ENCODE data around the gene IFNG.

IFNG gene

DNA sequence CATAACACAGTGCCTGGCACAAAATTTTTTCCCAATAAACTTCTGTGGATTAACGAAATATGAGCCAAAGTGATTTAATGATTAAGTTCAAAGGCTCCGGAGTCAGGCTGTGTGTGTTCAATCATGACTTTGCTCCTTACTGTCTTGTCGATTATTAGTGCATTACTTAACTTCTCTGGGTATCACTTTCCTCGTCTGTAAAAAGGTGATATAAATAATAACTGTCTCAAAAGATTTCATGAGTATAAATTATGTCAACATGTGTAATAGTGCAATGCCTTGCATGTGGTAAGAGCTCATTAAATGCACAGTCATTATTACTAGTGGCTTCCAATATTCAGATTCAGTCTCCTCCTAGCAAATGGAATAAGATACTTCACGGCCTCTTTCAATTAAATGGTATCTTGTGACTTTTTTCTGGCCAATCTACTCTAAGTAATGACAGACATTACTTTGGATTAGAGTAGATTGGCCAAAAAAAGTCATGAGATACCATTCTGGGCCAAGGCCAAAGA, 6.8 kb upstream of the IFNG start:
- no peak for DNase-seq (ENCODE audit: low read depth, low spot score)

GRCh38 chr12:68163560-68164081, 4.1 kb upstream of the IFNG start:
- no peak for DNase-seq (ENCODE audit: low read depth, low spot score)

DNA sequence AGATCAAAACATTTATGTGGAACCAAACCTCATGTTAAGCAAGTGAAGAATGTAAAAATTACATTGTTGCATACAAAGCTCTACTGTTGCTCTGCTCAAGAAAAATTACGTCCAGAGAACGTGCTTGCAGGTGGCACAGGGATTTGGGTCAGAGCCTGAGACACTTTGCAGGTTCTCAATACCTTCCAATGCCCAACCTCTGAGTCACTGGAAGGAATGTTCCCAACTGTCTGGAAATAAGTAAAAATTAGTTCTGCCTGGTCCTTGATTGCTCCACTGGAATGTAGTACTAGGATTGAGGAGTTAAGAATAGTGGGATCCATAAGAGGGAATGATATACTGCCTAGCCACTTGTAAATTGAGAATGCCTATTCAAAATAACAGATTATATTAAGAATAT, 2.8 kb upstream of the IFNG start:
- DNase-seq (ENCODE audit: low read depth, low spot score): no peak

- DNase-seq (ENCODE audit: low read depth, low spot score): no peak
Observed at GRCh38 chr12:68158432-68158831, 1.1 kb downstream of the IFNG start.

- no peak for DNase-seq (ENCODE audit: low read depth, low spot score)
Observed at GRCh38 chr12:68157380-68157779, 2.2 kb downstream of the IFNG start.

DNA sequence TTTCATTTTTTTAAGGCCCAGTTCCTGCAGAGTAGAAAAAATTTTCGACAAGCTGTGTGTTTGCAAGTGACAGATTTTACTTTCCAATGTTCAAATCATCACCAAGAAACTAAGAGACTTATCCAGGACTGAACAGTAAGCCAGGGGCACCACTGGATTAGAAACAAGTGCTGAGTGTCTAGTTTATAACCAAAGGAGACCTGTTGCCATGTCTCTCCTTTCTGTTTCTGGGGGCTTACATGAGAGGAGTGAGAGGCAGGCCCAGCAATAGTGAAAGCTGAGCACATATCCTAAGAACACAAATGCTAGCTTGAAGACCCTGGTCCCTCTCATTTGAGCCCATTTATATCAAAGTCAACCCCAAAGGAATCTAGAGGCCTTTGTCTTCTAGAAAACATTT, 2.9 kb downstream of the IFNG start:
- no peak for DNase-seq (ENCODE audit: low read depth, low spot score)

DNA sequence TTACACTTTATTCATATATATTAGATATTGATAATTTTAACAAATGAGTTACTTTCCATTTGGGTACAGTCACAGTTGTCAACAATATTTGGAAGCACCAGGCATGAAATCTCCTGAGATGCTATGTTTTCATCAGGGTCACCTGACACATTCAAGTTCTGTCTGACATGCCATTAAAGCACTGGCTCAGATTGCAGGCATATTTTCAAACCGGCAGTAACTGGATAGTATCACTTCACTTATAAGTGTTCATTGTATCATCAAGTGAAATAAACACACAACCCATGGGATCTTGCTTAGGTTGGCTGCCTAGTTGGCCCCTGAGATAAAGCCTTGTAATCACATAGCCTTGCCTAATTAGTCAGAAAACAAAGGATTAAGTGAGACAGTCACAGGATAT, 4.8 kb downstream of the IFNG start:
- no peak for DNase-seq (ENCODE audit: low read depth, low spot score)

DNA sequence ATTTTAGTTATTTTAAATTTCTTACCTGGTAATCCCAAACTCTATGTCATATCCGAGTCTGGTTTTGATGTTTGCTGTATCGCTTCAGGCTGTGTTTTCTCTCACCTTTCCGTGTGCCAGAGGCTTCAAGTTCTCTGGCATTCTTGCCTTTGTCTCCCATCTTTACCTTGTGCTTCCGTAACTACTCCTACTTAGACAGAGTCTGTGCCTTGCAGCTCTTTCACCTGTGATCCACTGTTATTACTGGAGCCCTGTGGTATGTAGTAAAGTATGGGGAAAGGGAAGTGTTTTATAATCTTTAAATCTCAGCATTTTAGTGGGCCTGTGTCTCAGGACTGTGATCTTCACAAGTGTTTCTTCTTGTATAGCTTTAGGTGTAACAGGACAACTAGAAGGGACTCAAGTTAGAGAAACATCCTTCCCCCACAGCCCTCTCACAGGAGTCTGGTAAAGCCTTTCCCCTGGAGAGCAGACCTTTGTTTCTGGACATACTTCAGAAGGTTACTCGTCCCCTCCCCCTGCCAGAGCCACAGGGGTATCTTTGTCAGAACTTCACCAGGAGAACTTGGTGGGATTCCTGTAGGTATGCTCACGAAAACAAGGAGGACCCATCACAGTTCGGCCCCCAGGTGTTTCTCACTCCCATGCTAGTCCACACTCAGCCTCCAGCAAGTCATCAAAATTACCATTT, 11.1 kb downstream of the IFNG start:
- DNase-seq (ENCODE audit: low read depth, low spot score): no peak

GRCh38 chr12:68140556-68140955, 19.0 kb downstream of the IFNG start:
- DNase-seq (ENCODE audit: low read depth, low spot score): no peak

DNA sequence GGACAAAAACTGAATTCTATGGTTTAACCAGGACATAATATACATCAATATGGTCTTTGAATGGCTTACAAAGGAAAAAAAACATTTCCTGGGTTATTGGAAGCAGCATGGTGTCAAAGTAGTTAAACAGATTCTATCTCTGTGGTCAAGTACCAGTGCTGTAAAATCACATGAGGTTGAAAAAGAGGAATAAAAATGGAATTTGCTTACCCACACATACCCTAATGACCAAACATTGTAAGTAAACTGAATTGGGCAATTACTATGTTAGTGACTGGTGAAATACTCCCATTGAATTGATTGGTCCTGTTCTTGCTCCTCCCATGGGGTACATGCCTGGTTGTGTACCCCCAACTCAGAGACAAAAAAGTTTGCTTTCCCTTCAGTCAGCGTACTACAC, 19.6 kb downstream of the IFNG start:
- DNase-seq (ENCODE audit: low read depth, low spot score): no peak

DNA sequence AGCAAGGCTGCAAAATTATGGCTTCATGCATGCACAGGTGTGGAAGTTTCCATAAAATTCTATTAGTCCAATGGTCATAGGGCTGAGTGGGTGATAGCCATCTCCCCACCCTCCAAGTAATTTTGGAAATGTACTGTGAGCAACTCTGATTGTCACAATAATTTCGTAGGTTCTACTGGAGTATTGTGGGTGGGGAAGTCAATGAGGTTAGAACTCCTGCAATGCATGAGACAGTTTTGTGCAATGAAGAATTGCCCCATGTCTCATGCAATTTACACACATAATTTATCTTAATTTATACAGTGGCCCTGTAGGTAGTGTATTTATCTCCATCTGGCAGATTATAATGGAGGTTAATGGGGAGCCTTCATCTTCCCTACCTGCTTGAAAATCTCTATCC, 20.5 kb downstream of the IFNG start:
- no peak for DNase-seq (ENCODE audit: low read depth, low spot score)

DNA sequence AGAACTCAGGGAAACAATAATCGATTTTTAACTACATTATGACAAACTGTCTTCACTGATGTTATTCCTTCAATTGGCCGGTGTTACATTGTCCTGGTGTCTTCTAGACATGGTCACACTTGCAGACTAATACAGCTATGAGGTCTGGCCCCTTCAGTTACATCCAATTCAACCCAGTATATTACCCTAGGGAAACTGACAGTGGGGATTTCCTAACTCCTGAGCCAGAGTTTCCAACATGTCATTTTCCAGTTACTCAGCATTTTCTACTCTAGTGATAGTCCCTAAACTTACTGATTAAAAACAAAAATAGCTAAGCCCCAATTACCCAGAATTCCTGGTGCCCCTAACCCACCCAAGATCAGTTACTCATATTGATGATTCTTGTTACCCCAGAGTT, 21.1 kb downstream of the IFNG start:
- no peak for DNase-seq (ENCODE audit: low read depth, low spot score)

- DNase-seq (ENCODE audit: low read depth, low spot score): no peak
Observed at GRCh38 chr12:68137335-68137830, 22.2 kb downstream of the IFNG start.

GRCh38 chr12:68135520-68135919, 24.0 kb downstream of the IFNG start:
- DNase-seq (ENCODE audit: low read depth, low spot score): no peak

- DNase-seq (ENCODE audit: low read depth, low spot score): no peak
Observed at GRCh38 chr12:68131867-68132414, 27.6 kb downstream of the IFNG start.

- no peak for DNase-seq (ENCODE audit: low read depth, low spot score)
Observed at GRCh38 chr12:68129979-68130378, 29.6 kb downstream of the IFNG start.

GRCh38 chr12:68122236-68122920, 37.2 kb downstream of the IFNG start:
- DNase-seq (ENCODE audit: low read depth, low spot score): no peak

DNA sequence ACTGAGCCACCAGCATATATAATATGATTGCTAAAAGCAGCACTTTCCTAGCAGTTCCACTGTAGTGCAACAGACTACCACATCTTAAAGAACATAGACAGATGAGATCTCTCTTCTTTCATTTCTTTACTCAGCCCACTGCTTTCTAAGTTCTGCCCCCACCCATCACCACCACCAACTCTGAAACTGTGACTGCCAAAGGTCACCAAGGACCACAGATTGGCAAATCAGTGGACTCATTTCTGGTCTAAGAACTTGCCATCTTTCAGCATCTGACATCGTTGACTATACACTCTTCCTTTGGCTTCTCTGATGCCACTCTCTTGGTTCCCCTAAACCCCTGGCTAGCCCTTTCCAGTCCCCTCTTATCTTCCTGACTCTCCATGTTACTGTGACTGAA, 38.4 kb downstream of the IFNG start:
- no peak for DNase-seq (ENCODE audit: low read depth, low spot score)

- DNase-seq (ENCODE audit: low read depth, low spot score): no peak
Observed at GRCh38 chr12:68119724-68120211, 39.8 kb downstream of the IFNG start.

DNA sequence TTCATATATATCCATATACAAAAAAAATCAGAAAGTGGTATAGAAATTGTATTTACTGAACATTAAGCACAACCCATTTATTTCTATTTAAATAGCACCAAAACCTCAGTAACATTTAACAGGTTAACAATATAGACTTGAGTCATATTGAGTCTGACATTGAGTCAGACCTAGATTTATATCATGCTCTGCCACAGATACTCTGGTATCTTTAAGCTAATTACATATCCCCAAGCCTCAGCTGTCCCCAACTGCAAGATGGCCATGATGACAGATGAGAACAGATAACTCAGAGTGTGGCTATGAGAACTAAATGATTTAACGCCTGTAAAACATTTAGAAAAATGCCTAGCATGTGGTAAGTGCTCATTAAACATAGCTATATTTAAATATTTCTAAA, 40.3 kb downstream of the IFNG start:
- DNase-seq (ENCODE audit: low read depth, low spot score): no peak

GRCh38 chr12:68118096-68118755, 41.3 kb downstream of the IFNG start:
- DNase-seq (ENCODE audit: low read depth, low spot score): no peak

GRCh38 chr12:68117661-68118060, 41.9 kb downstream of the IFNG start:
- DNase-seq (ENCODE audit: low read depth, low spot score): no peak
